ENCODE data around the gene EPS8L2. TPM values are rescaled to one million over a fixed set of nuclear protein-coding genes. Genes with fewer than 3 reads are reported as not detected.

Gene EPS8L2
- total RNA-seq, 4 donors from 2014 or later, result 163 to 367 (median 238) TPM

- 0% methylated on average over 5 of the region's 25 CpGs; no CpG with 5 or more reads in 1 of the 2 donors for whole genome bisulfite sequencing, 2 donors
- no peaks in the 10 kb centered on the region for H3K27me3 ChIP-seq
- no peaks in the 10 kb centered on the region for H3K9me3 ChIP-seq
- H3K27ac ChIP-seq, result peak overlapping the region; percentile 97 to 100 (median 100)
- no peak for TF ChIP-seq CTCF (IDR thresholded peaks at IDR 0.05)
- DNase-seq, result no peak
- intact Hi-C loops (cut with DNase I), result no loop called here
- H3K36me3 ChIP-seq, result peaks cover 0 to 25% (median 0%) of the 10 kb centered on the region in 3 donors
- peak overlapping the region; percentile 64 to 87 (median 74) for H3K4me3 ChIP-seq
- peaks cover 39 to 81% (median 42%) of the 10 kb centered on the region in 3 donors for H3K4me1 ChIP-seq
Measured at GRCh38 chr11:695288-695537, 10.8 kb upstream of the EPS8L2 start.

- DNase-seq, result peak; percentile 92
- no peaks in the 10 kb centered on the region for H3K27me3 ChIP-seq
- intact Hi-C loops (cut with DNase I), result no loop called here
- H3K4me1 ChIP-seq, result peaks cover 39 to 78% (median 42%) of the 10 kb centered on the region in 3 donors
- no peak for TF ChIP-seq CTCF (IDR thresholded peaks at IDR 0.05)
- TF ChIP-seq POLR2A (IDR thresholded peaks at IDR 0.05), result peak in 3 of 4 donors; percentile 28 to 88 (median 78)
- H3K9me3 ChIP-seq, result no peaks in the 10 kb centered on the region
- peak within 1 kb of the TSS; percentile 97 to 100 (median 100) for H3K27ac ChIP-seq
- WGBS, 2 donors, result 0% methylated on average over 1 of the region's 101 CpGs; no CpG with 5 or more reads in 1 of the 2 donors
- peaks cover 0 to 29% (median 0%) of the 10 kb centered on the region in 3 donors for H3K36me3 ChIP-seq
- peak within 1 kb of the TSS; percentile 64 to 87 (median 74) for H3K4me3 ChIP-seq
Measured at GRCh38 chr11:695538-696248, 10.3 kb upstream of the EPS8L2 start, which contains the start of gene TMEM80. TSS of gene TMEM80 (plus strand) at chr11:695816. CDS start at chr11:695828, 12 bp downstream.

- Histone ChIP-seq H3K27me3 (no peaks in the 10 kb centered on the region), H3K9me3 (no peaks in the 10 kb centered on the region), H3K27ac (peak overlapping the region; percentile 97 to 100 (median 100)), H3K36me3 (peaks cover 0 to 33% (median 0%) of the 10 kb centered on the region in 3 donors), H3K4me3 (peak overlapping the region; percentile 64 to 87 (median 74)), H3K4me1 (peaks cover 39 to 77% (median 42%) of the 10 kb centered on the region in 3 donors)
- intact Hi-C loops (cut with DNase I), result no loop called here
- WGBS, 2 donors, result 27 to 39% methylated on average over 10 to 11 of the region's 11 CpGs
- no peak for DNase-seq
- no peak for TF ChIP-seq CTCF (IDR thresholded peaks at IDR 0.05)
- TF ChIP-seq POLR2A (IDR thresholded peaks at IDR 0.05), result no peak
Measured at GRCh38 chr11:696955-697491, 9.0 kb upstream of the EPS8L2 start.

- no peaks in the 10 kb centered on the region for H3K9me3 ChIP-seq
- peaks cover 44 to 77% (median 51%) of the 10 kb centered on the region in 3 donors for H3K4me1 ChIP-seq
- peak overlapping the region; percentile 64 to 87 (median 74) for H3K4me3 ChIP-seq
- H3K36me3 ChIP-seq, result peaks cover 0 to 36% (median 0%) of the 10 kb centered on the region in 3 donors
- H3K27ac ChIP-seq, result peak overlapping the region; percentile 97 to 100 (median 100)
- no peak for DNase-seq
- no peaks in the 10 kb centered on the region for H3K27me3 ChIP-seq
- intact Hi-C loops (cut with DNase I), result no loop called here
- TF ChIP-seq CTCF (IDR thresholded peaks at IDR 0.05), result no peak
- TF ChIP-seq POLR2A (IDR thresholded peaks at IDR 0.05), result no peak
- 34 to 39% methylated on average over 8 to 11 of the region's 11 CpGs for WGBS, 2 donors
Measured at GRCh38 chr11:697811-698311, 8.2 kb upstream of the EPS8L2 start.

- Histone ChIP-seq H3K27ac (peak overlapping the region; percentile 97 to 100 (median 100)), H3K27me3 (no peaks in the 10 kb centered on the region), H3K36me3 (peaks cover 0 to 41% (median 0%) of the 10 kb centered on the region in 3 donors), H3K4me3 (peak overlapping the region in 1 of 4 donors; percentile 74), H3K9me3 (no peaks in the 10 kb centered on the region), H3K4me1 (peaks cover 47 to 77% (median 52%) of the 10 kb centered on the region in 3 donors)
- intact Hi-C loops (cut with DNase I), result no loop called here
- no peak for TF ChIP-seq CTCF (IDR thresholded peaks at IDR 0.05)
- TF ChIP-seq POLR2A (IDR thresholded peaks at IDR 0.05), result no peak
- no peak for DNase-seq
- WGBS, 2 donors, result 70 to 74% methylated on average over 12 to 17 of the region's 17 CpGs
Measured at GRCh38 chr11:698493-699115, 7.4 kb upstream of the EPS8L2 start.

Measured in esophagus squamous epithelium (tissue), 5 donors.